Mesenchymal stem cell (in vitro differentiated cells and primary cell): ENCODE measurements around the gene MVB12B.
A peak's percentile ranks its signal among the peaks of the same experiment; 100 is the strongest.

Source experiments
- DNase-seq: peaks from one replicate; pipeline ENCODE4 v3.0.0-alpha.2; 2013
- H2AFZ ChIP-seq: one replicate; pipeline ENCODE4 v1.6.1; 2013; ENCODE audit warnings: low read depth, mild to moderate bottlenecking, control low read depth, inconsistent platforms, low read length, moderate library complexity
- H2AK5ac ChIP-seq: 2 replicates; pipeline ENCODE4 v1.6.1; 2013; ENCODE audit warnings: low read length, moderate library complexity, mild to moderate bottlenecking, inconsistent platforms; ENCODE audit not compliant: severe bottlenecking
- H2BK120ac ChIP-seq: one replicate; pipeline ENCODE4 v1.6.1; 2013; ENCODE audit warnings: low read depth, mild to moderate bottlenecking, inconsistent platforms, low read length, moderate library complexity
- H2BK12ac ChIP-seq, 2 experiments: one replicate each; pipeline ENCODE4 v1.6.1; 2013; ENCODE audit warnings: inconsistent platforms in 2 of 2, low read length in 2 of 2, mild to moderate bottlenecking in 2 of 2, moderate library complexity in 2 of 2, control low read depth in 1 of 2
- H2BK15ac ChIP-seq: one replicate; pipeline ENCODE4 v1.6.1; 2013; ENCODE audit warnings: mild to moderate bottlenecking, low read depth, inconsistent platforms; ENCODE audit not compliant: poor library complexity, severe bottlenecking
- H2BK5ac ChIP-seq: 2 replicates; pipeline ENCODE4 v1.6.1; 2013; ENCODE audit warnings: low read depth, mild to moderate bottlenecking, low read length, control low read depth, inconsistent platforms; ENCODE audit not compliant: poor library complexity, severe bottlenecking
- H3K14ac ChIP-seq, 2 experiments: one replicate each; pipeline ENCODE4 v1.6.1; 2013; ENCODE audit warnings: inconsistent platforms in 2 of 2, low read length in 2 of 2, control low read depth in 1 of 2, mild to moderate bottlenecking in 1 of 2, moderate library complexity in 1 of 2
- H3K18ac ChIP-seq, 2 experiments: one replicate each; pipeline ENCODE4 v1.6.1; 2013; ENCODE audit warnings: inconsistent platforms in 2 of 2, low read length in 2 of 2, control low read depth in 1 of 2, low read depth in 1 of 2, mild to moderate bottlenecking in 1 of 2
- H3K23ac ChIP-seq, 2 experiments: one replicate each; pipeline ENCODE4 v1.6.1; 2013; ENCODE audit warnings: inconsistent platforms in 2 of 2, low read length in 2 of 2, mild to moderate bottlenecking in 2 of 2, moderate library complexity in 2 of 2, control low read depth in 1 of 2
- H3K27ac ChIP-seq: 2 replicates; pipeline ENCODE4 v1.5.1; 2013; ENCODE audit warnings: mild to moderate bottlenecking, moderate library complexity, low read length, control low read depth, inconsistent platforms; ENCODE audit not compliant: poor library complexity, severe bottlenecking
- H3K27me3 ChIP-seq, 2 experiments: 2 replicates each; pipeline versions ENCODE4 v1.6.1 to v1.7.0; 2013; ENCODE audit warnings: low read length in 2 of 2, mild to moderate bottlenecking in 2 of 2, moderate library complexity in 2 of 2, control low read depth in 1 of 2, inconsistent platforms in 1 of 2; ENCODE audit not compliant: control insufficient read depth in 1 of 2, insufficient read depth in 1 of 2
- H3K36me3 ChIP-seq, 2 experiments: 2 replicates each; pipeline versions ENCODE4 v1.6.1 to v1.7.0; 2013; ENCODE audit warnings: low read length in 2 of 2, control low read depth in 1 of 2, inconsistent platforms in 1 of 2, low read depth in 1 of 2, mild to moderate bottlenecking in 1 of 2; ENCODE audit not compliant: insufficient read depth in 2 of 2, control insufficient read depth in 1 of 2
- H3K4ac ChIP-seq, 2 experiments: one replicate each; pipeline ENCODE4 v1.6.1; 2013; ENCODE audit warnings: inconsistent platforms in 2 of 2, low read length in 2 of 2, mild to moderate bottlenecking in 2 of 2, moderate library complexity in 2 of 2, control low read depth in 1 of 2, low read depth in 1 of 2
- H3K4me1 ChIP-seq: 2 replicates; pipeline ENCODE4 v1.6.1; 2013; ENCODE audit warnings: low read depth, low read length, control low read depth; ENCODE audit not compliant: control insufficient read depth, insufficient read depth
- H3K4me2 ChIP-seq: 2 replicates; pipeline ENCODE4 v1.6.1; 2013; ENCODE audit warnings: low read length, mild to moderate bottlenecking, inconsistent platforms; ENCODE audit not compliant: poor library complexity, severe bottlenecking
- H3K4me3 ChIP-seq, 2 experiments: 2 replicates each; pipeline versions ENCODE4 v1.5.1 to v1.7.0; 2013; ENCODE audit warnings: low read length in 2 of 2, mild to moderate bottlenecking in 2 of 2, control low read depth in 1 of 2, low read depth in 1 of 2; ENCODE audit not compliant: insufficient read depth in 1 of 2
- H3K79me1 ChIP-seq: replicated peaks from 2 replicates; pipeline ENCODE4 v1.6.1; 2013; ENCODE audit warnings: mild to moderate bottlenecking, control low read depth, low read length, inconsistent platforms; ENCODE audit not compliant: poor library complexity, severe bottlenecking
- H3K9ac ChIP-seq: 2 replicates; pipeline ENCODE4 v1.7.0; 2013; ENCODE audit warnings: mild to moderate bottlenecking, low read length, moderate library complexity
- H3K9me3 ChIP-seq: 2 replicates; pipeline ENCODE4 v1.7.0; 2013; ENCODE audit warnings: mild to moderate bottlenecking, low read length; ENCODE audit not compliant: control insufficient read depth
- H4K8ac ChIP-seq: one replicate; pipeline ENCODE4 v1.6.1; 2013; ENCODE audit warnings: inconsistent platforms, mild to moderate bottlenecking, low read length, moderate library complexity
- H4K91ac ChIP-seq: one replicate; pipeline ENCODE4 v1.6.1; 2013; ENCODE audit warnings: mild to moderate bottlenecking, low read length, inconsistent platforms
- WGBS: methylation state at CpG from one replicate; pipeline ENCODE4 v1.1.7; 2013; ENCODE audit warnings: mixed read lengths; 5-methylcytosine and 5-hydroxymethylcytosine counted together

Gene MVB12B

DNA sequence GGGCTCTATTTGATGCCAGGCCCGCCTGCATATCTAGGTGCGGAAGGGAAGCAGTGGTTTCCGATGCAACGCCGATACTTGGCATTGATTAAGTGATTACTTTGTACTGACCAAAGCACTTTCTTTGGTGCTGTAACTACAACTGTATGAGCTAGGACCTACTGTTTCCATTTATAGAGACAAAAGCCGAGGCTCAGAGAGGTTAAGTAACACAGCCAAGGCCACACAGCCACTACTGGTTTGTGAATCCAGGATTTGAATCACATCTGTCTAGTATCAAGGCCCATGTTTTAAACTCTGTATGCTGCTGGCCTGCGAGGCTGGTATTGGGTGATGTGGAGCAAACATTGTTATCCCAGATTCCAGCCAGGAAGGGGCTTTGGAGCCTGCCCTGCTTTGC is 41.4 kb downstream of the MVB12B start:
- Histone ChIP-seq H2BK15ac (no peak overlapping the region), H3K9me3 (peaks cover 14% of the 10 kb centered on the region), H3K79me1 (peaks cover 12% of the 10 kb centered on the region), H3K4ac (no peak overlapping the region), H3K27ac (no peak overlapping the region), H2BK12ac (no peak overlapping the region), H3K4me3 (no peak overlapping the region), H4K8ac (no peak overlapping the region), H2BK120ac (no peak overlapping the region), H3K4me2 (no peak overlapping the region), H3K9ac (no peak overlapping the region), H3K14ac (no peak overlapping the region), H2BK5ac (no peak overlapping the region), H3K18ac (no peak overlapping the region), H2AFZ (no peak overlapping the region), H2AK5ac (no peak overlapping the region), H3K36me3 (no peaks in the 10 kb centered on the region), H3K4me1 (peaks cover 3% of the 10 kb centered on the region), H3K23ac (no peak overlapping the region), H4K91ac (no peak overlapping the region), H3K27me3 (no peaks in the 10 kb centered on the region)
- no peak for DNase-seq
- WGBS: 94% methylated on average over 7 of the region's 7 CpGs

DNA sequence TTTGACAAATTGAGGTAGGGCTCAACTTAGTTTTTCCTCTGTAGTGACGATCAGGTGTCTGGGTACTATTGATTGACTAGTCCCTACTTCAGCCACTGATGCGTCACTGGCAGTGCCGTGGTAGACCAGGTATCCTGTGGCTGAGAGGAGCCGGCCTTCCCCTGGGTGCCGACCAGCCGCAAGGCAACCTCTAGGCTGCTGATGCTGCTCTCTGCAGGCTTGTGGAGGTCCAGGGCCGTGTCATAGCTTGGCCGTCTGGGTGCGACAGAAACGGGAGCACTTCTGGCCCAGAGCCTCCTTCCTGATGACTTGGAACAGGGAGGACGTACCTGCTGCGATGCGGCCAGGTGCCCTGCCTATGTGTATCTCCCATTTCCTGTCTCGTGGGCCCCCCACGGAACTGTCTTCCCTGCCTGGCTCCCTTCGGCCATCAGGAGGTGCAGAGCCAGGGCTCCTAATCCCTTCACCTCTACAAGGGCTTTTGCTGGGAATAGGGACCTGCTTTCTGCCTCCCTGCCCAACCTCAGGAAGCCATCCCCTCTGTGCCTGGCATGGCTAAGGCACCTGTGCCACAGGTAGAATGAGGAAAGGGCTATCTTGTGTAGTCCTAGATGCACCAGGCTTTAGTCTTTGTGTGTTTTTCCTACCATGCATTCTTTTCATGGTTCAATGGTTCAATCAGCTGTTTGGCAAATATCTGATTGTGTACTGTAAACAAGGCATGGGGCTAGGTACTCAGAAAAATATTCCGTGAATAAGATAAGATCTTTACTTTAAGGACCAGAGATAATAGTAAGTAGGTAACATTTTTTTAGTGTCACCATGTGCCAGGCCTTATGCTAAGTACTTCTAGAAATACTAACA is 44.6 kb downstream of the MVB12B start:
- H2BK120ac ChIP-seq: no peak overlapping the region
- no peak overlapping the region for H3K14ac ChIP-seq
- H3K79me1 ChIP-seq: peaks cover 10% of the 10 kb centered on the region
- H3K9me3 ChIP-seq: no peaks in the 10 kb centered on the region
- no peak for DNase-seq
- H3K4me3 ChIP-seq: no peak overlapping the region
- no peak overlapping the region for H2BK5ac ChIP-seq
- no peak overlapping the region for H2AFZ ChIP-seq
- H3K27ac ChIP-seq: no peak overlapping the region
- no peak overlapping the region for H3K23ac ChIP-seq
- no peak overlapping the region for H2BK12ac ChIP-seq
- no peaks in the 10 kb centered on the region for H3K27me3 ChIP-seq
- H3K9ac ChIP-seq: no peak overlapping the region
- H4K91ac ChIP-seq: no peak overlapping the region
- H3K18ac ChIP-seq: no peak overlapping the region
- no peak overlapping the region for H2BK15ac ChIP-seq
- peaks cover 8% of the 10 kb centered on the region for H3K4me1 ChIP-seq
- H4K8ac ChIP-seq: no peak overlapping the region
- H3K36me3 ChIP-seq: no peaks in the 10 kb centered on the region
- H3K4me2 ChIP-seq: no peak overlapping the region
- WGBS: 95% methylated on average over 17 of the region's 17 CpGs
- H3K4ac ChIP-seq: no peak overlapping the region
- H2AK5ac ChIP-seq: no peak overlapping the region

DNA sequence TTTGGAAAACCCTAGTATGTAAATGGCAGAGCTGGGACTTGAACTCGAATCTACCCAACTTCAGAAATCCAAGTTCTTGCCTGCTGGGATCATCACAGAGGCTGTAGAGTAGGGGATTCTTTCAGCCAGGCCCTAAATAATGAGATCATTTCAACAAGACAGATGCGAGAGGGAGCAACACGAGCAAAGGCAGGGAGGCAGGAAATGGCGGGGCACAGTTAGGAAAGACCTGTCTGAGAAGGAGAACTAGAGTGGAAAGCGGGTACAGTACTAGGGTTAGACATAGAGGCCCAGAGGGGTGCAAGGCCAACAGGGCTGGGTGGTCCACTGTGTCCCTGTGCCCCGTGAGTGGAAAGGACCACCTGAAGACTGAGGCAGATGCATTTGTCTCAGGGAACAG is 46.1 kb downstream of the MVB12B start:
- no peak overlapping the region for H2BK12ac ChIP-seq
- H2BK5ac ChIP-seq: no peak overlapping the region
- H2AFZ ChIP-seq: no peak overlapping the region
- H4K91ac ChIP-seq: no peak overlapping the region
- no peaks in the 10 kb centered on the region for H3K9me3 ChIP-seq
- peaks cover 12% of the 10 kb centered on the region for H3K4me1 ChIP-seq
- H2BK15ac ChIP-seq: no peak overlapping the region
- no peak overlapping the region for H2AK5ac ChIP-seq
- DNase-seq: no peak
- H3K4ac ChIP-seq: no peak overlapping the region
- no peak overlapping the region for H3K18ac ChIP-seq
- no peak overlapping the region for H3K9ac ChIP-seq
- H4K8ac ChIP-seq: no peak overlapping the region
- WGBS: 79% methylated on average over 6 of the region's 6 CpGs
- H3K27me3 ChIP-seq: no peaks in the 10 kb centered on the region
- H3K79me1 ChIP-seq: peaks cover 11% of the 10 kb centered on the region
- no peak overlapping the region for H3K27ac ChIP-seq
- H3K4me3 ChIP-seq: no peak overlapping the region
- H3K4me2 ChIP-seq: no peak overlapping the region
- H3K36me3 ChIP-seq: no peaks in the 10 kb centered on the region
- no peak overlapping the region for H3K14ac ChIP-seq
- no peak overlapping the region for H3K23ac ChIP-seq
- no peak overlapping the region for H2BK120ac ChIP-seq

DNA sequence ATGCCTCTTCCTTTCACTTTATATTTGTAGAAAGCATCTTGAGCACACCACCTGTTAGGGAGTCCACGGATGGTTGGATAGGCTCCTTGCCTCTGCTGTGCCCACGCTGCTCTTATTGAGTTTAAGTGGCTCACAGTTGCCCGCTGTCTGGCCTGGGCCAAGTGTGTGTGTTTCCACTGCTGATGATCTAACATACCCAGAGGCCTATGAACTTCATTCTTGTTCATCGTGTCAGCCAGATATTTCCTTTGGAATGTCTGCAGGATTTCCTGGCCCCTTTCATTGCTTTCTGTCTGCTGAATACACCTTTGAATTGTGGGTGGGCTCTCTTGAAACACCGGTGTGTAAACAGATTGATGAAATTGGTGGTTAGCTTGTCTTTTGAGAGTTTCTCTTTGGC is 46.6 kb downstream of the MVB12B start:
- Histone ChIP-seq H3K4me3 (no peak overlapping the region), H2BK5ac (no peak overlapping the region), H4K8ac (no peak overlapping the region), H3K23ac (no peak overlapping the region), H3K9ac (no peak overlapping the region), H3K4ac (no peak overlapping the region), H3K27ac (peak overlapping the region; percentile 13), H3K9me3 (no peaks in the 10 kb centered on the region), H4K91ac (no peak overlapping the region), H3K4me2 (no peak overlapping the region), H2AK5ac (no peak overlapping the region), H2BK12ac (no peak overlapping the region), H3K4me1 (peaks cover 12% of the 10 kb centered on the region), H2BK120ac (no peak overlapping the region), H2AFZ (no peak overlapping the region), H3K79me1 (peaks cover 13% of the 10 kb centered on the region), H3K36me3 (no peaks in the 10 kb centered on the region), H2BK15ac (no peak overlapping the region), H3K18ac (no peak overlapping the region), H3K14ac (no peak overlapping the region), H3K27me3 (no peaks in the 10 kb centered on the region)
- DNase-seq: no peak
- WGBS: 47% methylated on average over 5 of the region's 5 CpGs
